Measurements from ENCODE around the gene OR52E8. TPM values are rescaled to one million over a fixed set of nuclear protein-coding genes. Genes with fewer than 3 reads are reported as not detected.
A peak's percentile ranks its signal among the peaks of the same experiment; 100 is the strongest.

Gene OR52E8
- total and polyA plus RNA-seq, 9 of the 15 experiments (the other 6 are each of a cell fraction or from before 2014, with no cell fraction given) = not detected

DNA sequence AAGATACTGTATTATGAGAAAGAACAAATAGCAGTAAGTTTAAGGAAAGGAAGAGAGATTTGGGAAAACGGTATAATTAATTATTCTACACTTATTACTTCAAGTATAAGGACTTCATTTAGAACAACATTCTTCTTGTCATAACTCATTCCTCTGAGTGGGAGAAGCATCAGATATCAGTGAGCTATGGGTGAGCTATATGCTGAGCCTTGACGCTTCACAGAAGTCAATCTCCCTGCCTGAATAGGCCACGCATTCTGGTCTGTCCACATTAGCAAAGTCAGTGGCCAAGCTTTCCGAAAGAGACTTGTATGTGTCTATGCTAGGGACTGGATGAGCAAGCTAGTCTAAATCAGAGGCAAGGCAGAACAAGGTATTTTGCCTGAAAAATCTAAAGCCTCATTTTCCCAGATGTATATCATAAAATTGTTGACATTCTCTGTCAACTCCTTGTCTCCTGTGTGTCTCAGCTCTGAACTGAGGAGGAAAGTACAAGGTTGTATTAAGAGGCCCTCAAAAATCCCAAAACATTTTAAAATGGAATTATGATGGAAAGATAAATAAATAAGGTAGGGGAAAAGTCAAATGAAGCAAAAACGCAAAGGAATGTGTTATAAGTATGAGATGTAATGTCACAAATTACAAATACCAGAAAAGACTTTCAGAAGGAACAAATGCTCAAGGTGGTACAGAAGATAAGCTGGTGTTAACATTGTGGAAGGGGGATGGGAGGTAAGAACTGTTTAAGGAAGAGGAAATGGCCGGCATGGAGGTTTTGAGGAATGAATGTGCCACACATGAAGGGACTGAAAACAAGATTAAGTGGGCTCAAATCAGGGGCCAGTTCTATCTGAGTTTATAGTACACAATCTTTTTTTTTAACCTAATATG is 47.3 kb downstream of the OR52E8 start (continued):
- peak in 1 of 2 experiments; percentile 68; a peak in 1 of 3 replicates for TF ChIP-seq CBX3 (IDR thresholded peaks at IDR 0.05; ENCODE audit: borderline replicate concordance in 1 of 2, low read length in 2 of 2)
- TF ChIP-seq NCOA2 (IDR thresholded peaks at IDR 0.05; ENCODE audit: partially characterized antibody in 2 of 2) = peak in 1 of 2 experiments; percentile 23
- TF ChIP-seq HSF4 (CRISPR knock-in tag; IDR thresholded peaks at IDR 0.05; ENCODE audit: borderline replicate concordance) = no peak
- TF ChIP-seq ARNT (IDR thresholded peaks at IDR 0.05) = 0 out of 4 replicates have a peak, but pooled peaks of 1 of the 2 experiments have one; percentile 72
- peak; percentile 92 to 93 for TF ChIP-seq TRIM24 (IDR thresholded peaks at IDR 0.05)
- TF ChIP-seq HNRNPLL (IDR thresholded peaks at IDR 0.05; ENCODE audit: low read depth, low read length, poor library complexity, severe bottlenecking) = no peak
- TF ChIP-seq ZNF75A (CRISPR knock-in tag; IDR thresholded peaks at IDR 0.05) = peak; percentile 97
- peak; percentile 96 for TF ChIP-seq DPF2 (IDR thresholded peaks at IDR 0.05)
- TF ChIP-seq NFRKB (IDR thresholded peaks at IDR 0.05; ENCODE audit: low read depth) = peak; percentile 81
- TF ChIP-seq CCAR2 (IDR thresholded peaks at IDR 0.05; ENCODE audit: low read depth, low read length) = no peak
- peak; percentile 88 for TF ChIP-seq TAL1 (IDR thresholded peaks at IDR 0.05)
- peak; percentile 49; the same call in 1 of the 2 replicates for TF ChIP-seq HDAC2 (IDR thresholded peaks at IDR 0.05)
- TF ChIP-seq MAFF (IDR thresholded peaks at IDR 0.05; ENCODE audit: low read length) = no peak
- no peak for TF ChIP-seq NFXL1 (CRISPR knock-in tag; IDR thresholded peaks at IDR 0.05)
- 0 out of 2 replicates have a peak, but pooled peaks have one; percentile 11 for TF ChIP-seq JUND (IDR thresholded peaks at IDR 0.05; ENCODE audit: borderline replicate concordance, low read depth, low read length)
- TF ChIP-seq JUND (tag; IDR thresholded peaks at IDR 0.05; ENCODE audit: borderline replicate concordance, low read depth, low read length) = no peak; the same call in 2 of the 3 replicates
- TF ChIP-seq SMC3 (conservative IDR thresholded peaks at IDR 0.05; ENCODE audit: insufficient read depth, low read depth, low read length) = no peak
- TF ChIP-seq DDX20 (tag; IDR thresholded peaks at IDR 0.05; ENCODE audit: low read depth) = no peak
- TF ChIP-seq ATF7 (IDR thresholded peaks at IDR 0.05) = peak; percentile 42; the same call in 1 of the 2 replicates
- TF ChIP-seq NCOR1 (IDR thresholded peaks at IDR 0.05) = peak; percentile 77
- TF ChIP-seq, protein P1, sequence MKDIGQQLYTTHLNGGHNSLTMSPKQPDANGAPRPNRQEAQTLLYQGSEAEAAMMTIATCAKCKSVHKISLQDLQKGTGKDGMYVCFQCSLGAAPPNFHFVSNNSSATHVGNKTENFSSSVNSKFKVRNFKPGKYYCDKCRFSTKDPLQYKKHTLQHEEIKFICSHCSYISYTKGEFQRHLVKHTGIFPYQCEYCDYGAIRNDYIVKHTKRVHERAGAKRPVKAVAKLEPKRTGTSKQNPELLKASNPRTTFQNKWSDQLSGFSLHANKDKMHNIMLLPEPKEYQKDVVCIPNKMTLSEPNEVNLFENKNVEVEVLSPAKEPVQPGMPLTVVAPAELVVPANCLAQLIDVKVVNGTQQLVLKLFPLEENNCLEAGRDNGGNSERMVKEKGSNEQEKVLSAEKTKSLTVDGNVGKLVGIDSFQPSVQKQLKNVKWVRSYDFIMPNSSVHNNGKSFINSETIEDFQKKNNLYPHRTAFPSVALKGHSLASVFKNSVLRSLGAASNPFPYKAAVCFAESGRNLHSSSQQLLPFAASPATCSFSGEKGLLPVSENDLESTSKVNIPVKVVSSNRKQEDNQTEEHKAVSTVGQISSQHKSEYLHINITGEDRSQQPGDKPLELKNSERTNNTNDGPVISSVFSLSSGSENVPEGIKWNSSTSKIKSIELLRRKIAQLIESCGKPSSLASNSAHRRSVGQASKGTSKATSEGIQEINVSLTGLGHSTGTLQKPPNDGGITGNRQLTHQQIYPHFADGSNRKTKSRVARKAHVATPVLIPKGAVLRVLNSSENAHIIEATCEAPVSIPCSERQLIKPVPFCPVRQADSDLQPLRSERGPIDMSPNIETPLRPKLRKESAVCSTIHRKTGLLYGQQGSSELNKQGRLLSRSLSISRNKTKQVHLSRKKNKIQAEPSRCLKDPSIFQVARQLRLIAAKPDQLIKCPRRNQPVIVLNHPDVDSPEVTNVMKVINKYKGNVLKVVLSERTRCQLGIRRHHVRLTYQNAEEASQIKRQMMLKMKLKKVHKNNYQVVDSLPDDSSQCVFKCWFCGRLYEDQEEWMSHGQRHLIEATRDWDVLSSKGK (CRISPR knock-in tag; IDR thresholded peaks at IDR 0.05) = no peak
- TF ChIP-seq BRD9 (IDR thresholded peaks at IDR 0.05; ENCODE audit: low read depth, partially characterized antibody) = peak; percentile 71
- TF ChIP-seq, protein P2, sequence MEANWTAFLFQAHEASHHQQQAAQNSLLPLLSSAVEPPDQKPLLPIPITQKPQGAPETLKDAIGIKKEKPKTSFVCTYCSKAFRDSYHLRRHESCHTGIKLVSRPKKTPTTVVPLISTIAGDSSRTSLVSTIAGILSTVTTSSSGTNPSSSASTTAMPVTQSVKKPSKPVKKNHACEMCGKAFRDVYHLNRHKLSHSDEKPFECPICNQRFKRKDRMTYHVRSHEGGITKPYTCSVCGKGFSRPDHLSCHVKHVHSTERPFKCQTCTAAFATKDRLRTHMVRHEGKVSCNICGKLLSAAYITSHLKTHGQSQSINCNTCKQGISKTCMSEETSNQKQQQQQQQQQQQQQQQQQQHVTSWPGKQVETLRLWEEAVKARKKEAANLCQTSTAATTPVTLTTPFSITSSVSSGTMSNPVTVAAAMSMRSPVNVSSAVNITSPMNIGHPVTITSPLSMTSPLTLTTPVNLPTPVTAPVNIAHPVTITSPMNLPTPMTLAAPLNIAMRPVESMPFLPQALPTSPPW (CRISPR knock-in tag; IDR thresholded peaks at IDR 0.05) = peak; percentile 22; the same call in 1 of the 2 replicates
- peak; percentile 49; the same call in 1 of the 2 replicates for TF ChIP-seq CC2D1A (IDR thresholded peaks at IDR 0.05)
